ENCODE measurements around the gene TAF5L.
"Not testable (repeated sequence)": the region's sequence is repeated elsewhere in the genome, so short reads cannot be mapped to it uniquely, and the experiment has no call there.

The TAF5L gene

DNA sequence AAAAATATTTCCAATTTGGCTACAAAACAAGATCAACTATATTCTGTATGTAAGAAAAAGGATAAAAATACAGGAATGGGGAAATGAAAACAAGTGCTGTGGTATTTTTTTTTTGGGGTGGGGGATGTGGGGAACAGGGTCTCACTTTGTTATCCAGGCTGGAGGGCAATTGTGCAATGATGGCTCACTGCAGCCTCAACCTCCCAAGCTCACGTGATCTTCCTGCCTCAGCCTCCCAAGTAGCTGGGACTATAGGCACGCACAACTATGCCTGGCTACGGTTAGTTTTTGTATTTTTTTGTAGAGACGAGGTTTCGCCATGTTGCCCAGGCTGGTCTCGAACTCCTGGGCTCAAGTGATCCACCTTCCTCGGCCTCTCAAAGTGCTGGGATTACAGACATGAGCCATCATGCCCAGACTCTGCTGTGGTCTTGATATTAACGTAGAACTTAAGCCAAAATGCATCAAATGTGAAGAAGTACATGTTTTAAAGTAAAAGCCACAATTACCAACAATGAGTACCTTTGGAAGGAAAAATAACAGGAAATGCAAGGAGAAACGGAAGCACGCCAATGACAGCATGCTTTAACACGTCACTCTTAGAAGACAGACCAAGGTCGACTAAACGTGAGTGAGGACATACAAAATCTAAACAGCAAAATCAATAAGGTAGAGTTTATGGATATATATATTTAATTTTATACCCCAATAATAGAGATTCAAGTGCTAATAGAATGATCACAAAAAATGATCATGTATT, 58.6 kb downstream of the TAF5L start:
- no peak for DNase-seq (ENCODE audit: low read depth)

- no peak for DNase-seq (ENCODE audit: low read depth)
These were observed 62.2 kb downstream of the TAF5L start for GRCh38 chr1:229563701-229564100.

DNA sequence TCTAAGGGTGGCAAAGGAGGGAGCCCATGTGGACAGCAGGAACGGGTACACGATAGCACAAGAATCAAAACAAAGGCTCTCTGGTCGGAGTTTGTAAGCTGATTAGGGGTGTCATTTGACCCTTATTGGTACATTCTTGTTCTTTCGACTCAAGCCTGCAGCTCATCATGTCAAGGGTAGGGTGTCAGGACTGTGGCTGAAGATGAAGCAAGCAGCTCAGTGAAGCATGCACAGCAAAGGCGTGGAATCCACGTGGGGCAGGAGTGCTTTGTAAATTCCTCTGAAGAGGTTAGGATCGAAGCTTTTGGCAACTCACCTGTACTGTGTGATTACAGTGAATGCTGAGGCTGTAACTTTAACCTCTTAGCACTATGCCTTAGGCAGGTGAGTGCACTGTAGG, 62.7 kb downstream of the TAF5L start:
- DNase-seq (ENCODE audit: low read depth): no peak

DNA sequence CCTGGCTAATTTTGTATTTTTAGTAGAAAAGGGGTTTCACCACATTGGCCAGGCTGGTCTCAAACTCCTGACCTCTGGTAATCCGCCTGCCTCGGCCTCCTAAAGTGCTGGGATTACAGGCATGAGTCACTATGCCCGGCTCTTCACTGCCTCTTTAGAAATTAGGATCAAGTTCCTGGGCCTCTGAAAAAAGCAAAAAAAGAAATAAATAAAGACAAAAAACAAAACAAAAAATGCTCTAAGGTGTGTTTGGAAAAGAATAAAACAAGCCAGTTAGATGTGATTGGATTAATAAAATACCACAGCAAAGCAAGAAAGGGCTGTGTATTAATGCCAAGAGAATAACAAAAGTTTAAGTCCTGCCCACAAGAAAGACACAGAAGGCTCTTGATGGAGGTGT, 63.2 kb downstream of the TAF5L start:
- DNase-seq (ENCODE audit: low read depth): no peak

- DNase-seq (ENCODE audit: low read depth): no peak
These were observed 64.8 kb downstream of the TAF5L start for GRCh38 chr1:229561141-229561540.

GRCh38 chr1:229560124-229560523, 65.8 kb downstream of the TAF5L start:
- not testable (repeated sequence) for DNase-seq (ENCODE audit: low read depth)

DNA sequence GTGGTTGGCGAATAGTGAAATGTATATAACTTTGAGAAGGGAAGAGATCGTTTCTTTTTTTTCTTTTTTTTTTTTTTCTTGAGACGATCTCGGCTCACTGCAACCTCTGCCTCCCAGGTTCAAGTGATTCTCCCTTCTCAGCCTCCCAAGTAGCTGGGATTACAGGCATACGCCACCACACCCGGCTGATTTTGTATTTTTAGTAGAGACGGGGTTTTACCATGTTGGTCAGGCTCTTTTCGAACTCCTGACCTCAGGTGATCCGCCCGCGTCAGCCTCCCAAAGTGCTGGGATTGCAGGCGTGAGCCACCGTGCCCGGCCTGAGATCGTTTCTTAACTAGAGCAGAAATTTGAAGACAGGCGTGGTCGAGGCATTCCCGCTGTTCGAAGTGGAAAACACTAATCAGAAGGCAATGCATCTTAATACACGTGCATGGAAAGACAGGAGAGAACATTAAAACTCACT, 66.6 kb downstream of the TAF5L start:
- DNase-seq (ENCODE audit: low read depth): not testable (repeated sequence)

DNA sequence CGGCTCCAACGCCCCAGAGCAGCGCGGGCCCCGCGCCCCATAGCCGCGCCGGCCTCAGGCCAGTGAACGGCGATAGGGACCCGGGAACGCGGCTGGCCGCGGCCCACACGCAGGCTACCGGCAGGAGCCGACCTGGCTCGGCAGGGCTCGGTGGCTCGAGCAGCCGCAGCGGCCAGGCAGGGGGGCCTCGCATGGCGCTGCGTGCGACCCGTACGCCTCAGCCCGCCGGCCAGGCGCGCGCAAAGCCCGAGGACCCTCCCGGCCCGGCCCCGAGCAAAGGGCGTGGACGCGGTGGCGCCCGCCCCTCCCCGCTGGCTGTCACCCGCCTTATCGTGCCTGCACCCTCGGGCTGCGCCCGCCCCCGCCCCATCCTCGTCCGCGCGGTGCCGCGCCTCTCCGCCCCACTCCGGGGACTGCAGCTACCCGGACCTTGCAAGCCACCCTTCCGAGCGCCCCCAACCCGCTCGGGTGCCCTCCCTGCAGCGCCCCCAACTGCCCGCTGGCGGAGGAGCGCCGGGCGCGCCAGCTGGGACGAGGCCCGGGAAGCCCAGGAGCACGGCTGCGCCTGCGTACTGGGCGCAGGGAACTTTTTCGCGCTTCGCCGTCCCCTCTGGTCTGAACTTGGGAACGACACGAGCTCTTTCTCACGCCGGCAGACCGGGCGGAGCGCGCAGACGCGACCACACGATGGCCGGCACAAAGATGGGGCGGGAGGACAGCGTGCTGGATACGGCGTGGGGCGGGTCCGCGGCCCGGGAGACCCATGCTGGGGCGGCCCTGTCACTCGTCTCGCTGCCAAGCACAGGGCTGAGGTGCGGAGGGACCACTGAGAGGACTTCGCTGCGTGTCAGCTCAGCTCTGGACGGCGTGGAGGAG, 67.2 kb downstream of the TAF5L start, which contains the start of gene ABCB10:
ABCB10 (minus strand) TSS at position 248 of the 876 bp plus-strand sequence; CDS start at position 193, 55 bp downstream.
- DNase-seq (ENCODE audit: low read depth): peak; percentile 59

GRCh38 chr1:229557913-229558414, 68.0 kb downstream of the TAF5L start:
- no peak for DNase-seq (ENCODE audit: low read depth)

DNA sequence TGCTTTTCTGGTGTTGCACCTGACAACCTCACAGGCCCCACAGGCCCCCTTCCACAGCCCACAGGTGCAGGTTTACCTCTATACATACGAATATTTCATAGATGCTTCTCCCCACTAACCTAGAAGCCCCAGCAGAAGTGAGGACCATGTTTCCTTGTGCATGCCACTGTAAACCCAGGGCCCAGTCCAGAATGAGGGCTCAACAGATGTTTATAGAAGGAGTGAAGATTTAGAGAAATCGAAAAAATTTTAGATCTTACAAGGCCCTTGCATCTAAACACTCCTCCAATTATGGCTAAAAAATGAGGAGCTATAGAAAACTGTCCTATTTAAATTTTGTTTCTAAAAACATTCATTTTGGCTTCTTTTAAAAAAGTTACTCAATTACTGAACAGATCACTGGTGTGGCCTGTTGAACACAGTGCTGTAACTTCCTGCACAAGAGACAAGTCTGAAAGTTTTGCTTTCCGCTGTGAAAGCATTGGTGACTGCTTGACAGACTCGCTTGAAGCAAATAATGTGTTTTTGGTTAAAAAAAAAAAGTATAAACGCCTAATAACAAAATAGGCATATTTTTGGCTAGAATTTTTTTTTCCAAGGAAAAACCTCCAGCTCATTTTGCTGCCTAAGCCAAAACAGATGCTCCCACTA, 68.6 kb downstream of the TAF5L start:
- DNase-seq (ENCODE audit: low read depth): no peak

DNA sequence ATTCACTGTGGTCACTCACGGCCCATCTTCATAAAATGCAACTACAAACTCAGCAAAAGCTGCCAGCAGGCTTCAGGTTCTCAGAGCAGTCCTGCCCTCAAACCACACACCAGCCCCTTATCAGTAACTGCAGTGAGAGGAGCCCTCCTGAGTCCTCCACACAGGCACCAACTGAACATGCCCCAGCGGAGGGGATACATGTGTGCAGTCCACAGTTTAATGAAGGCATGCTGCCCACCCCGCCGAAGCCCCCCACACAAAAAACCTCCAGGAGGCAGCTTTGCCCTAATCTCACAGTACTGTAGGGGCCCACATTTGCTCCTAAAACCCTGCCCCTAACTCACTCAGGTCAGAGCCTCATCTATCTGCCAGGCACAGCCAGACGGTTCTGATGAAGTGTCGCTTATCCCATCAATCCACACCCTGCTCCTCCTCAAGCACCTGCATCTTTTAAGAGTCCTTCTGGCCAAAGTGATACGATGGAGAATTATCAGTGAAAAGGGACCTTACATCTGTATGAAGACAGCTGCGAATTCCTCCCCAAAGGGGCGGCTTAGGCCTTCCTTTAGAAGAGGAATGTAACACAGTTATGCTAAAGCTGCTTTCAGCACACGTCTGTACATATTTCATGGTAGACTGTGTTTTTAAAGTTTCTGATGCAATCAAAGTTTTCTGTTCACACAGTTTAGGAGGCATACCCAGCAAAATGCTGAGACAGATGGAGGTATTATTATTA, 70.9 kb downstream of the TAF5L start:
- no peak for DNase-seq (ENCODE audit: low read depth)

- no peak for DNase-seq (ENCODE audit: low read depth)
These were observed 72.2 kb downstream of the TAF5L start for GRCh38 chr1:229553621-229554130.

GRCh38 chr1:229552732-229553131, 73.2 kb downstream of the TAF5L start:
- no peak for DNase-seq (ENCODE audit: low read depth)

DNA sequence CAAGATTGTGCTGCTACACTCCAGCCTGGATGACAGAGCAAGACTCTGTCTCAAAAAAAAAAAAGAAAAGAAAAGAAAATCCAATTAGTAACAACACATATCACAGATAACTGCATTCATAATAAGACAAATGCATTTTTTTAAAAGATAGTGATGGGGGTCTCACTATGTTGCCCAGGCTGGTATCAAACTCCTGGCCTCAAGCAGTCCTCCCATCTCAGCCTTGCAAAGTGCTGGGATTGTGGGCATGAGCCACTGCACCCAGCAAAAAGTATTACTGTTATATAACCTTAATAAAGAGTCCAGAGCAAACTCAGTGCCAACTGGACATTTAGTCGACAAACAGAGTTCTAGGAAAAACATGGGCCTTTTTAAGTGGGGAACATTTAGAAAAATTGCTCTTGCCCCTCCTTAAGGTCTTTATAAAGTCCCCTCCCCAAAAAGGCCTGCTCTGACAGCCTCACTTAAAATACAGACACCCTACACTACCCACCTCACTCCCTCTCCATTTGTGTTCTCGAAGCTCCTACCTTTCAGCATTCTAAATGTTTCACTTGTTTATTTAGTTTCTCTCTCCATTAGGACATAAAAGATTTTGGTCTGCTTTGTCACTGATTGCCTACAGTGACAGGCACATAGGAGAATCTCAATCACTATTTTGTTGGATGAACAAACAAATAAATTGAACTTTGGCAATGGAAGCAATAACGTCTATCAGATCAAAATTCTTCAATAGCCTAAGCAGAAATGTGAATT, 74.9 kb downstream of the TAF5L start:
- no peak for DNase-seq (ENCODE audit: low read depth)

DNA sequence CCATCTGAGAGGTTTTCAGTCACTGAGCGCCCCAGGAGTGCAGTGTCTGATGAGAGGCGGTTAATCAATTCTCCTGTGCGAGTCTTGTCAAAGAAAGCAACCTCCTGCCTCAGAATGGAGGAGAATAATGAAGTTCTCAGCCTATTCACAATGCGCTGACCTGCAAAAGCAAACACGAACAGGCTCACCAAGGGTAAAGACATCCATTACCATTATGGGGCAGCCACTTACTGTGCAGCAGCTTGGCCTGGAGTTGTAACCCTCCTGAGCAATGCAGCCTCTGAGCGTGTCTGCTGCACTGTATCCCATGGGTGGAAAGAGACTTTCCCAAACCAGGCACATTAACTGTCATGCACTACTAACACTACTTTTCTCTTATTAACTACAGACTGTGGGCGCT, 78.4 kb downstream of the TAF5L start:
- DNase-seq (ENCODE audit: low read depth): no peak

GRCh38 chr1:229544587-229544986, 81.3 kb downstream of the TAF5L start:
- no peak for DNase-seq (ENCODE audit: low read depth)
